ENCODE results near the gene SNED1. TPM values are rescaled to one million over a fixed set of nuclear protein-coding genes. Genes with fewer than 3 reads are reported as not detected.
A peak's percentile ranks its signal among the peaks of the same experiment; 100 is the strongest.

SNED1 gene
- total RNA-seq, 2 donors from 2014 or later: 4.6 TPM

- no peak for TF ChIP-seq CTCF (IDR thresholded peaks at IDR 0.05)
- no peaks in the 10 kb centered on the region for H3K9me3 ChIP-seq
- DNase-seq: no peak
- H3K9ac ChIP-seq (ENCODE audit: low read depth in 2 of 2, low read length in 2 of 2): no peak overlapping the region
- intact Hi-C loops (cut with DNase I): no loop called here
- H3K4me1 ChIP-seq: no peaks in the 10 kb centered on the region
- H3K27ac ChIP-seq: no peak overlapping the region
- no peaks in the 10 kb centered on the region for H3K27me3 ChIP-seq
- no peak overlapping the region for H3K4me3 ChIP-seq
- H3K36me3 ChIP-seq: no peaks in the 10 kb centered on the region
These were observed 36.9 kb downstream of the SNED1 start for GRCh38 chr2:241035142-241035817.

GRCh38 chr2:241035818-241036396 lies 37.5 kb downstream of the SNED1 start:
- H3K4me3 ChIP-seq: peak overlapping the region; percentile 23
- no peaks in the 10 kb centered on the region for H3K36me3 ChIP-seq
- no peak for DNase-seq
- no peak overlapping the region for H3K9ac ChIP-seq (ENCODE audit: low read depth in 2 of 2, low read length in 2 of 2)
- intact Hi-C loops (cut with DNase I): no loop called here
- no peaks in the 10 kb centered on the region for H3K27me3 ChIP-seq
- no peaks in the 10 kb centered on the region for H3K9me3 ChIP-seq
- TF ChIP-seq CTCF (IDR thresholded peaks at IDR 0.05): no peak
- no peak overlapping the region for H3K27ac ChIP-seq
- no peaks in the 10 kb centered on the region for H3K4me1 ChIP-seq

GRCh38 chr2:241036397-241036963 lies 38.1 kb downstream of the SNED1 start:
- H3K9ac ChIP-seq (ENCODE audit: low read depth in 2 of 2, low read length in 2 of 2): peak overlapping the region in 1 of 2 donors; percentile 31
- intact Hi-C loops (cut with DNase I): no loop called here
- no peaks in the 10 kb centered on the region for H3K9me3 ChIP-seq
- no peaks in the 10 kb centered on the region for H3K36me3 ChIP-seq
- no peak overlapping the region for H3K27ac ChIP-seq
- TF ChIP-seq CTCF (IDR thresholded peaks at IDR 0.05): no peak
- H3K4me3 ChIP-seq: peak overlapping the region; percentile 23
- no peaks in the 10 kb centered on the region for H3K4me1 ChIP-seq
- peak; percentile 28 for DNase-seq
- H3K27me3 ChIP-seq: no peaks in the 10 kb centered on the region

DNA sequence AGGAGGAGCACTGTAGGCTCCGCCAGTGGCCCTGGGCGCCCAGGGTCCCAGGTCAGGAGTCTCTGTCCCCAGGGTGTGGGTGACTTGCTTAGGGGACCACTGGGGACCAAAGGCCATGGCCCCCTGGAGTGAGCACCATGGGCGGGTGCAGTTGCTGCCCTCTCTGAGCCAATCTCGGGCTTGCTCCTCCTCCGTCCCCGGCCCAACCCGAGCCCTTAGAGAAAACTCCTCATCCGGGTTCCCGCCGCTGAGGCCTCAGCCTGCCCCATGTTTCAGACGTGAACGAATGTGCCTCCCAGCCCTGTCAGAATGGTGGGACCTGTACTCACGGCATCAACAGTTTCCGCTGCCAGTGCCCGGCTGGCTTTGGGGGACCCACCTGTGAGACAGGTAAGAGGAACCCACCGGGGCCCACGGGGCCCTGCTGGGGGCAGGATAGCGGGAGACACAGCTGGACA lies 38.6 kb downstream of the SNED1 start:
- Histone ChIP-seq H3K4me1 (no peaks in the 10 kb centered on the region), H3K9me3 (no peaks in the 10 kb centered on the region), H3K4me3 (peak overlapping the region; percentile 23), H3K9ac (ENCODE audit: low read depth in 2 of 2, low read length in 2 of 2) (peak overlapping the region in 1 of 2 donors; percentile 31), H3K27me3 (no peaks in the 10 kb centered on the region), H3K36me3 (no peaks in the 10 kb centered on the region), H3K27ac (no peak overlapping the region)
- no peak for DNase-seq
- no peak for TF ChIP-seq CTCF (IDR thresholded peaks at IDR 0.05)
- intact Hi-C loops (cut with DNase I): no loop called here

DNA sequence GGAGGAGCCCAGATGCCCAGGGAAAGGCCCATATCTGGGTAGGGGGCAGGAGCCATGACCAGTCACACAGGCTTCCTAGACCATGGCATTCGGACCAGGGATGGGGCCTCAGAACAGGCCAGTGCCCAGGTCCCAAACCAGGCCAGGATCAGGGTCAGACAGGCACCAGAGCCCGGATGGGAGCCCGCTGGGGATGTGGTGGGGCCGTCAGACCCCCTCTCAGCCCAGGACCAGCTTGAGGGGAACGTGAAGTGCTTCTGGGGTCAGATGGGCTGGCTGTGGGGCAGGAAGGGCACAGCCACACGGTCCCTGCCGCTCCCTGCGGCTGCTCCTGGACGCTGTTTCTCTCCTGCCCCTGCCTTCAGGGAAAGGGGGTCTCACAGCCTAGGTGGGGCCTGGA lies 39.1 kb downstream of the SNED1 start:
- H3K4me1 ChIP-seq: no peaks in the 10 kb centered on the region
- no peak overlapping the region for H3K9ac ChIP-seq (ENCODE audit: low read depth in 2 of 2, low read length in 2 of 2)
- no peaks in the 10 kb centered on the region for H3K27me3 ChIP-seq
- no peak overlapping the region for H3K4me3 ChIP-seq
- no peak for TF ChIP-seq CTCF (IDR thresholded peaks at IDR 0.05)
- H3K9me3 ChIP-seq: no peaks in the 10 kb centered on the region
- no peak for DNase-seq
- intact Hi-C loops (cut with DNase I): no loop called here
- no peak overlapping the region for H3K27ac ChIP-seq
- no peaks in the 10 kb centered on the region for H3K36me3 ChIP-seq
